Hematopoietic multipotent progenitor cell treated with erythropoietin and hydrocortisone succinate and interleukin-3 and kit ligand, for 17 days (in vitro differentiated cells): ENCODE data around the gene NUCKS1.
"Not testable (repeated sequence)": the region's sequence is repeated elsewhere in the genome, so short reads cannot be mapped to it uniquely, and the experiment has no call there.

Experiments used
- DNase-seq: peaks from one replicate; pipeline ENCODE4 v3.0.0-alpha.2; 2015; ENCODE audit warnings: low spot score

Gene NUCKS1

GRCh38 chr1:205729945-205730610, 19.9 kb downstream of the NUCKS1 start:
- DNase-seq = no peak

GRCh38 chr1:205726619-205727125, 23.3 kb downstream of the NUCKS1 start:
- DNase-seq = no peak

GRCh38 chr1:205725514-205725913, 24.5 kb downstream of the NUCKS1 start:
- DNase-seq = no peak

- DNase-seq = not testable (repeated sequence)
Observed at GRCh38 chr1:205720740-205721139, 29.2 kb downstream of the NUCKS1 start.

GRCh38 chr1:205719762-205720161, 30.2 kb downstream of the NUCKS1 start:
- DNase-seq = no peak

- no peak for DNase-seq
Observed at GRCh38 chr1:205719015-205719414, 31.0 kb downstream of the NUCKS1 start.

- no peak for DNase-seq
Observed at GRCh38 chr1:205716371-205717132, 33.4 kb downstream of the NUCKS1 start.

- DNase-seq = no peak
Observed at GRCh38 chr1:205715628-205716027, 34.4 kb downstream of the NUCKS1 start.

- DNase-seq = no peak
Observed at GRCh38 chr1:205714906-205715246, 35.1 kb downstream of the NUCKS1 start.

GRCh38 chr1:205714190-205714905, 35.6 kb downstream of the NUCKS1 start:
- DNase-seq = no peak

GRCh38 chr1:205711105-205712048, 38.6 kb downstream of the NUCKS1 start:
- peak; percentile 88 for DNase-seq

- no peak for DNase-seq
Observed at GRCh38 chr1:205710201-205711062, 39.5 kb downstream of the NUCKS1 start.

- no peak for DNase-seq
Observed at GRCh38 chr1:205709640-205710039, 40.3 kb downstream of the NUCKS1 start.

GRCh38 chr1:205709059-205709398, 41.0 kb downstream of the NUCKS1 start:
- DNase-seq = no peak

- no peak for DNase-seq
Observed at GRCh38 chr1:205706601-205707502, 43.1 kb downstream of the NUCKS1 start.

- DNase-seq = no peak
Observed at GRCh38 chr1:205704903-205705302, 45.1 kb downstream of the NUCKS1 start.

GRCh38 chr1:205703072-205703471, 46.9 kb downstream of the NUCKS1 start:
- DNase-seq = no peak

- no peak for DNase-seq
Observed at GRCh38 chr1:205701891-205702290, 48.1 kb downstream of the NUCKS1 start.

- DNase-seq = no peak
Observed at GRCh38 chr1:205701420-205701819, 48.6 kb downstream of the NUCKS1 start.
